Lung (tissue), 12 donors: ENCODE results near the gene SLC16A10. TPM values are rescaled to one million over a fixed set of nuclear protein-coding genes. Genes with fewer than 3 reads are reported as not detected.
"Not testable (repeated sequence)": the region's sequence is repeated elsewhere in the genome, so short reads cannot be mapped to it uniquely, and the experiment has no call there.

Experiments
- ATAC-seq: fragments of 200-7000 bp; cut with Tn5 transposase; one replicate; pipeline ENCODE4 v1.9.1; 2020; ENCODE audit warnings: moderate number of reproducible peaks; ENCODE audit not compliant: insufficient read depth, low FRiP score
- DNase-seq, 3 donors: peaks; one replicate each; pipeline ENCODE4 v3.0.0-alpha.2; 2013 to 2017
- H3K27ac ChIP-seq, 2 donors: one replicate each; pipeline ENCODE4 v1.5.1; 2013; ENCODE audit warnings: mild to moderate bottlenecking in 2 of 2, moderate library complexity in 2 of 2, control low read depth in 1 of 2, inconsistent platforms in 1 of 2, low read depth in 1 of 2, low read length in 1 of 2
- H3K27me3 ChIP-seq, 3 donors: one replicate each; pipeline ENCODE4 v1.5.1; 2013; ENCODE audit warnings: low read length in 2 of 3; ENCODE audit not compliant: control insufficient read depth in 3 of 3, insufficient read depth in 3 of 3
- H3K36me3 ChIP-seq, 4 donors: one replicate each; pipeline ENCODE4 v1.5.1; 2013; ENCODE audit warnings: low read length in 4 of 4, mild to moderate bottlenecking in 1 of 4, moderate library complexity in 1 of 4; ENCODE audit not compliant: control insufficient read depth in 4 of 4, insufficient read depth in 4 of 4
- H3K4me1 ChIP-seq, 5 donors: one replicate each; pipeline ENCODE4 v1.5.1; 2013; ENCODE audit warnings: low read length in 5 of 5, mild to moderate bottlenecking in 2 of 5, moderate library complexity in 1 of 5; ENCODE audit not compliant: control insufficient read depth in 5 of 5, insufficient read depth in 5 of 5
- H3K4me3 ChIP-seq: one replicate; pipeline ENCODE4 v1.5.1; 2013; ENCODE audit warnings: mild to moderate bottlenecking, control low read depth, moderate library complexity
- H3K9ac ChIP-seq, 2 donors: one replicate each; pipeline ENCODE4 v1.5.1; 2013; ENCODE audit warnings: low read length in 2 of 2, control low read depth in 1 of 2; ENCODE audit not compliant: insufficient read depth in 1 of 2
- H3K9me3 ChIP-seq, 4 donors: one replicate each; pipeline ENCODE4 v1.5.1; 2013; ENCODE audit warnings: low read length in 3 of 4, mild to moderate bottlenecking in 1 of 4, moderate library complexity in 1 of 4; ENCODE audit not compliant: control insufficient read depth in 4 of 4, insufficient read depth in 3 of 4
- CTCF ChIP-seq: IDR thresholded peaks from 2 replicates; pipeline ENCODE4 v1.5.1; 2012; ENCODE audit warnings: mild to moderate bottlenecking; ENCODE audit errors: control extremely low read depth, extremely low read depth
- WGBS, 2 donors: extraction: QIAGEN DNeasy Blood & Tissue Kit; methylation state at CpG; one replicate each; pipeline ENCODE4 v1.1.7; 2013; 5-methylcytosine and 5-hydroxymethylcytosine counted together
- polyA plus RNA-seq, 2 donors: library from polyadenylated mRNA; stranded (reverse); fragments of 200-250 nt; gene quantifications; one replicate each; pipeline ENCODE4 v1.2.1, GENCODE V29; 2013
- total RNA-seq, 2 donors: library from RNA; depleted of rRNA in 1 of 2; stranded (reverse); fragments of >200 nt in 1 of 2; gene quantifications; one replicate each; pipeline ENCODE4 v1.2.1, GENCODE V29; 2014 to 2021
- donor health status: control.
- donor health status: control.
- donor health status: Bipolar disorder and iron deficiency.
- donor health status: healthy.
- donor health status: DM: yes; HTN: yes; CAD: no.

SLC16A10 gene
- total and polyA plus RNA-seq, 4 donors, result 2.0 to 10.5 (median 9.6) TPM

DNA sequence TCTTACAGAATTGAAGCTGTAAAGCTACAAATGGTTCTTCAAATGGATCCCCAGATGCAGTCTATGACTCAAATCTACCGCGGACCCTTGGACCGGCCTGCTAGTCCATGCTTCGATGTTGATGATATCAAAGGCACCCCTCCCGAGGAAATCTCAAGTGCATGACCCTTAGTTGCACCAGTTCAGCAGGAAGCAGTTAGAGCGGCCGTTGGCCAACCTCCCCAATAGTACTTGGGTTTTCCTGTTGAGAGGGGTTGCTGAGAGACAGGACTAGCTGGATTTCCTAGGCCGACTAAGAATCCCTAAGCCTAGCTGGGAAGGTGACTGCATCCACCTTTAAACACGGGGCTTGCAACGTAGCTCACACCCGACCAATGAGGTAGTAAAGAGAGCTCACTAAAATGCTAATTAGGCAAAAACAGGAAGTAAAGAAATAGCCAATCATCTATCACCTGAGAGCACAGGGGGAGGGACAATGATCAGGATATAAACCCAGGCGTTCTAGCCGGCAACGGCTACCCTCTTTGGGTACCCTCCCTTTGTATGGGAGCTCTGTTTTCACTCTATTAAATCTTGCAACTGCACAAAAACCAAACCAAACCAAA is 50.3 kb downstream of the SLC16A10 start:
- not testable (repeated sequence) for ATAC-seq, H3K9ac ChIP-seq, H3K4me3 ChIP-seq, H3K36me3 ChIP-seq, H3K4me1 ChIP-seq, H3K27ac ChIP-seq, DNase-seq, H3K27me3 ChIP-seq, H3K9me3 ChIP-seq
- WGBS, 2 donors, result 72 to 94% methylated on average over 14 of the region's 14 CpGs

DNA sequence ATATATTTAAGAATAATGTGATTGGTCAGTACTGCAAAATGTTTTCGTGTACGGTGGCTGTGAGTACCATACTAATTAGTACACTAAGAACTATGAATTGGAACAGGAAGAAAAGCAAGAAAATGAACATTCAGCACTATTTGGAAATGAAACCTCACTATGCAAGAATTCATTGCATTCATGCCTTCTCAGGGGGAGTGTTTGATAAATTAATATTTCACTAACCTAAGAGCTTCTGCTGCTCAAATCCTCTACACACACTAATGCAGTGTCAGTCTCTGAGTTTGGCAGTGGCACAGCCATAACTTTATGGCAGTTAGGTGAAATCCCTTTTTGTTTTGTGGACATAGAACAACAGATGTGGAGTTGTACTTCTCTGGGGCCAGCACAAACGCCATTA is 60.1 kb downstream of the SLC16A10 start:
- no peak for DNase-seq
- Histone ChIP-seq H3K9ac (no peak overlapping the region), H3K27me3 (no peaks in the 10 kb centered on the region), H3K4me3 (no peak overlapping the region), H3K36me3 (no peaks in the 10 kb centered on the region), H3K27ac (no peak overlapping the region), H3K4me1 (no peaks in the 10 kb centered on the region), H3K9me3 (no peaks in the 10 kb centered on the region)
- no peak for ATAC-seq
- no peak for TF ChIP-seq CTCF
- 72 to 90% methylated on average over 3 of the region's 3 CpGs for WGBS, 2 donors

DNA sequence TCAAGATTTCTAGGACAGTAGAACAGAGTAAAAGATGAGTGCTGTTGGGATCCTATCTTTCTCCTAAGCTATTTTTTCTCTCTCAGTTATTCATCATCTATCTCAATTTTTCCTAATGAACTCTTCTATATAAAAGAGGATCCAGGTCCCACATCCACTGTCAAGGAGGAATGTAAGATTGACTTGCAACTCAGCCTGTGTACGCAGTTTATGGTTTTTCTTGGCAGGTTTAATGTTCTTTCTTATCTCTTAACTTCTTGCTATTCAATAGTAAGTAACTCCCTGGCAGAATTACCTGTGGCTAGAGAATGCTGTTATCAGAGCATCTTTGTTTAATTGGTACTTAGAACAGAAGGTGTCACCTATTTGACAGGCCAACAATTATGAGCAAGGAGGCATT is 60.8 kb downstream of the SLC16A10 start:
- Histone ChIP-seq H3K4me3 (no peak overlapping the region), H3K27me3 (peaks cover 0 to 3% (median 0%) of the 10 kb centered on the region in 3 donors), H3K36me3 (no peaks in the 10 kb centered on the region), H3K9ac (no peak overlapping the region), H3K27ac (no peak overlapping the region), H3K4me1 (no peaks in the 10 kb centered on the region), H3K9me3 (no peaks in the 10 kb centered on the region)
- no peak for TF ChIP-seq CTCF
- no peak for DNase-seq
- 83 to 90% methylated on average over 1 of the region's 1 CpG for WGBS, 2 donors
- no peak for ATAC-seq

- no peaks in the 10 kb centered on the region for H3K36me3 ChIP-seq
- H3K4me3 ChIP-seq, result no peak overlapping the region
- H3K27ac ChIP-seq, result no peak overlapping the region
- no peak overlapping the region for H3K9ac ChIP-seq
- TF ChIP-seq CTCF, result no peak
- no peak for DNase-seq
- 58 to 85% methylated on average over 1 of the region's 1 CpG for WGBS, 2 donors
- peaks cover 0 to 3% (median 0%) of the 10 kb centered on the region in 3 donors for H3K27me3 ChIP-seq
- H3K9me3 ChIP-seq, result no peaks in the 10 kb centered on the region
- no peak for ATAC-seq
- no peaks in the 10 kb centered on the region for H3K4me1 ChIP-seq
Measured at GRCh38 chr6:111150577-111150976, 63.3 kb downstream of the SLC16A10 start.
